ENCODE results near the gene CTNND2. TPM values are rescaled to one million over a fixed set of nuclear protein-coding genes. Genes with fewer than 3 reads are reported as not detected.

The CTNND2 gene
- total RNA-seq, 1 donor from 2014 or later: 143 TPM

GRCh38 chr5:11777096-11777495, 127.2 kb downstream of the CTNND2 start:
- Mint-ChIP-seq H3K9me3 (ENCODE audit: low read depth) (peaks cover 3% of the 10 kb centered on the region), H3K4me1 (ENCODE audit: low read depth) (peaks cover 10% of the 10 kb centered on the region), H3K27ac (no peak overlapping the region), H3K4me3 (ENCODE audit: low read depth) (no peak overlapping the region), H3K27me3 (no peaks in the 10 kb centered on the region), H3K36me3 (ENCODE audit: insufficient read depth) (peaks cover 17% of the 10 kb centered on the region)
- no peak for DNase-seq (ENCODE audit: low spot score, unreplicated experiment)
- TF ChIP-seq, protein P1, sequence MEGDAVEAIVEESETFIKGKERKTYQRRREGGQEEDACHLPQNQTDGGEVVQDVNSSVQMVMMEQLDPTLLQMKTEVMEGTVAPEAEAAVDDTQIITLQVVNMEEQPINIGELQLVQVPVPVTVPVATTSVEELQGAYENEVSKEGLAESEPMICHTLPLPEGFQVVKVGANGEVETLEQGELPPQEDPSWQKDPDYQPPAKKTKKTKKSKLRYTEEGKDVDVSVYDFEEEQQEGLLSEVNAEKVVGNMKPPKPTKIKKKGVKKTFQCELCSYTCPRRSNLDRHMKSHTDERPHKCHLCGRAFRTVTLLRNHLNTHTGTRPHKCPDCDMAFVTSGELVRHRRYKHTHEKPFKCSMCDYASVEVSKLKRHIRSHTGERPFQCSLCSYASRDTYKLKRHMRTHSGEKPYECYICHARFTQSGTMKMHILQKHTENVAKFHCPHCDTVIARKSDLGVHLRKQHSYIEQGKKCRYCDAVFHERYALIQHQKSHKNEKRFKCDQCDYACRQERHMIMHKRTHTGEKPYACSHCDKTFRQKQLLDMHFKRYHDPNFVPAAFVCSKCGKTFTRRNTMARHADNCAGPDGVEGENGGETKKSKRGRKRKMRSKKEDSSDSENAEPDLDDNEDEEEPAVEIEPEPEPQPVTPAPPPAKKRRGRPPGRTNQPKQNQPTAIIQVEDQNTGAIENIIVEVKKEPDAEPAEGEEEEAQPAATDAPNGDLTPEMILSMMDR (IDR thresholded peaks at IDR 0.05; ENCODE audit: unreplicated experiment): no peak

DNA sequence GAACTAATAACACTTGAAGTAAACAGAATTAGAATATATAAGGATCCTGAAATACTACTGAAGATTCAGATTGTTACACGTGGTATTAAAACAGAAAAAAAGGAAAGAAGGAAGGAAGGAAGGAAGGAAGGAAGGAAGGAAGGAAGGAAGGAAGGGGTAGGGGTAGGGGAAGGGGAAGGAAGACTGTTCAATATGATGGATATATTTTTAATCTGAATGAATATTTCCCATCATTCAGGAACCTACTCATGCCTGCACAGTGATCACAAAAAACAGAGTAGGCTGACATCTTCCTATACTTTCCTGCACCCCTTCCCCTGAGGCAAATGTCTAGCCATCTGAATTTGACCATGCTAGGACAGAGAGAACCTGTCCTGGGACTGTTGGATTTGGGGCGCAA, 133.9 kb downstream of the CTNND2 start:
- TF ChIP-seq, protein P1 (IDR thresholded peaks at IDR 0.05; ENCODE audit: unreplicated experiment): no peak
- Mint-ChIP-seq H3K36me3 (ENCODE audit: insufficient read depth) (peaks cover 14% of the 10 kb centered on the region), H3K27me3 (no peaks in the 10 kb centered on the region), H3K27ac (peak overlapping the region; percentile 65), H3K4me3 (ENCODE audit: low read depth) (no peak overlapping the region), H3K9me3 (ENCODE audit: low read depth) (peaks cover 9% of the 10 kb centered on the region), H3K4me1 (ENCODE audit: low read depth) (peaks cover 1% of the 10 kb centered on the region)
- no peak for DNase-seq (ENCODE audit: low spot score, unreplicated experiment)

DNA sequence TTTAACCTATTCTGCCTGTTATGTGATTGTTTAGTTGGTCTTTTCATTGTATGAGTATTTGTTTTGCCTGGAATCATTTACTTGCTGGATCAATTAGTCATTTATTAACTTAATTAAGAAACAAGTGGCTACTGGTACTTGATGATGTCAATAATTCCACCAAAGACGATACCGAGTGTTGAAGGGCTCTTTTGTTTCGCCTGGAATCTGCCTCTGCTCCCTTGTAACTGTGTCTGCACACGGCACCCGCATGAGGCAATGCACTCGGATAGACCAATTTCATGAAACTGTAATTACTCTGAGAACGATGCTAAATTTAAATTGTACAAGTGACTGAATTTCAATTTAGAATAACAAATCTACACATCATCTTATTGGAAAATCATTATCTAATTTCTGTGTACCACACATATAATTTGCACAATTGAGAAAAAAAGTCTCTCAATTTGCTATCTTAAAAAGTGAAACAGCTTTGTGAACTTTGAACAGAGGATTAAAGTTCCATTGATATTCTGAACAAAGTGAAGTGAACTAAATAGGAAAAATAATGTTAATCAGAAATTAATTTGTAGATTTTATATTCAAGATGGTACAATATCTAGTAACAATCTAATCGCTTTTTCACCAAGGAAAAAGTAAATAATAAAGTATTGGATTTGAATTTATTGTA, 143.2 kb downstream of the CTNND2 start:
- H3K27ac Mint-ChIP-seq: peak overlapping the region; percentile 93
- H3K4me3 Mint-ChIP-seq (ENCODE audit: low read depth): no peak overlapping the region
- TF ChIP-seq, protein P1 (IDR thresholded peaks at IDR 0.05; ENCODE audit: unreplicated experiment): no peak
- DNase-seq (ENCODE audit: low spot score, unreplicated experiment): peak; percentile 12
- no peaks in the 10 kb centered on the region for H3K27me3 Mint-ChIP-seq
- peaks cover 12% of the 10 kb centered on the region for H3K4me1 Mint-ChIP-seq (ENCODE audit: low read depth)
- H3K36me3 Mint-ChIP-seq (ENCODE audit: insufficient read depth): peaks cover 26% of the 10 kb centered on the region
- peaks cover 24% of the 10 kb centered on the region for H3K9me3 Mint-ChIP-seq (ENCODE audit: low read depth)

- H3K9me3 Mint-ChIP-seq (ENCODE audit: low read depth): peaks cover 37% of the 10 kb centered on the region
- H3K36me3 Mint-ChIP-seq (ENCODE audit: insufficient read depth): peaks cover 23% of the 10 kb centered on the region
- TF ChIP-seq, protein P1 (IDR thresholded peaks at IDR 0.05; ENCODE audit: unreplicated experiment): no peak
- H3K4me1 Mint-ChIP-seq (ENCODE audit: low read depth): peaks cover 12% of the 10 kb centered on the region
- no peaks in the 10 kb centered on the region for H3K27me3 Mint-ChIP-seq
- DNase-seq (ENCODE audit: low spot score, unreplicated experiment): no peak
- no peak overlapping the region for H3K4me3 Mint-ChIP-seq (ENCODE audit: low read depth)
- H3K27ac Mint-ChIP-seq: no peak overlapping the region
These were observed 145.9 kb downstream of the CTNND2 start for GRCh38 chr5:11758321-11758720.

DNA sequence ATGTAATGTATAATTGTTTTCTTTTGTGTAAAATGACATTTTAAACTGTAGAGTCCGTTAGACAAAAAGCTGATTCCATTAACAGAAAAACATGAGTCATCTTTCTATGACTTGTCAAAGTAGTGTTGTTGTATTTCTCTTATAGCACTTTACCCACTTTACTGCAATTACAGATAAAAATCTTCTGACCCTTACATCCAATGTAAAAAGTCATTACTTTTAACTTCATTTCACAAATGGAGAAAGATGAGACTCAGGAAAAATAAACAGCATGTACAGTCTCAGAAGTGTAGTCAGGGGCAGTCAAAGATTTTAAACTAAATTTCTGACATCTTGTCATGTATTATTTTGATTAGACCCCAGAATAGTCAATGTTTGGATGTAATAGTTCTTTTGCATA, 146.6 kb downstream of the CTNND2 start:
- Mint-ChIP-seq H3K4me3 (ENCODE audit: low read depth) (no peak overlapping the region), H3K27me3 (no peaks in the 10 kb centered on the region), H3K9me3 (ENCODE audit: low read depth) (peaks cover 32% of the 10 kb centered on the region), H3K36me3 (ENCODE audit: insufficient read depth) (peaks cover 17% of the 10 kb centered on the region), H3K27ac (no peak overlapping the region), H3K4me1 (ENCODE audit: low read depth) (peaks cover 8% of the 10 kb centered on the region)
- TF ChIP-seq, protein P1 (IDR thresholded peaks at IDR 0.05; ENCODE audit: unreplicated experiment): no peak
- DNase-seq (ENCODE audit: low spot score, unreplicated experiment): no peak

All from progenitor cell of endocrine pancreas (in vitro differentiated cells).